HG03280 (cell line): ENCODE measurements around the gene DCAF6.

ENCODE experiments used
- ATAC-seq: cut with Tn5 transposase; IDR thresholded peaks from one replicate; pipeline ENCODE4 v1.9.1; 2021; ENCODE audit warnings: mild to moderate bottlenecking, moderate library complexity; ENCODE audit not compliant: unreplicated experiment

The DCAF6 gene

DNA sequence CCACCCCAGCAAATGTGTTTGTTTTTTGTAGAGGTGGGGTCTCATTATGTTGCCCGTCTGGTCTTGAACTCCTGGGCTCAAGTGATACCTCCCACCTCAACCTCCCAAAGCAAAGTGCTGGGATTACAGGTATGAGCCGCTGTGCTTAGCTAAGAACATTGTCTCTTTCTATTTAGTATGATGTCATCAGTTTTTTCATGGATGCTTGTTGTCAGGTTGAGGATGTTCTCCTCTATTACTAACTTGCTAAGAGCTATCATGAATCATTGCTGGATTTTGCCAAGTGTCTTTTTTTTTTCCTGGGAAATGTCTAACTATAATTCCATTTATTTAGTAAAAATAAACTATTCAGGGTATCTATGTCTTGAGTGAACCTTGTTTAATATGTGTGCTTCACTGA is 19.4 kb downstream of the DCAF6 start:
- no peak for ATAC-seq

DNA sequence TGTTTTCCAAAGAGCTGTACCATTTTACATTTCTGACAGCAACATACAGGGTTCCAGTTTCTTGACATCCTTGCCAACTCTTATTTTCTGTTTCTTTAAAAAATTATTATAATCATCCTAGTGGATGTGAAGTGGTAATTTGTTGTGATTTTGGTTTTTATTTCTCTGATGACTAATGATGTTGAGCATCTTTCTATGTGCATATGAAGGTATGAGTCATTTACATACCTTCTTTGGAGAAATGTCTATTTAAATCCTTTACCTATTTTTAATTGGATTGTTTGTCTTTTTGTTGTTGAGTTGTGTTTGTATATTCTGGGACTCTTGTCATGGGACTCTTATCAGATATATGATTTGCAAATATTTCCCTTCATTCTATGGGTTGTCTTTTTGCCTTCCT is 21.2 kb downstream of the DCAF6 start:
- no peak for ATAC-seq

DNA sequence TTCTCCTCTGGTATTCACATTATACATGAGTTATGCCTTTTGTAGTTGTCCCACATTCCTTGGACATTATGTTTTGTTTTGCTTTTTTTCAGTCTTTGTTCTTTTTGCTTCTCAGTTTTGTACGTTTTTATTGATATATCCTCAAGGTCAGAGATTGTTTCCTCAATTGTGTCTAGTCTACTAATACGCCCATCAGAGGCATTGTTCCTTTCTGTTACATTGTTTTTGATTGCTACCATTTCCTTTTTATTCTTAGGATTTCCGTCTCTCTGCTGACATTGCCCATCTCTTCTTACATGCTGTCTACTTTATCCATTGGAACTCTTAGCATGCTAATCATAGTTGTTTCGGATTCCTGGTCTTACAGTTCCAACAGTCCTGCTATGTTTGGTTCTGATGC is 28.2 kb downstream of the DCAF6 start:
- no peak for ATAC-seq

DNA sequence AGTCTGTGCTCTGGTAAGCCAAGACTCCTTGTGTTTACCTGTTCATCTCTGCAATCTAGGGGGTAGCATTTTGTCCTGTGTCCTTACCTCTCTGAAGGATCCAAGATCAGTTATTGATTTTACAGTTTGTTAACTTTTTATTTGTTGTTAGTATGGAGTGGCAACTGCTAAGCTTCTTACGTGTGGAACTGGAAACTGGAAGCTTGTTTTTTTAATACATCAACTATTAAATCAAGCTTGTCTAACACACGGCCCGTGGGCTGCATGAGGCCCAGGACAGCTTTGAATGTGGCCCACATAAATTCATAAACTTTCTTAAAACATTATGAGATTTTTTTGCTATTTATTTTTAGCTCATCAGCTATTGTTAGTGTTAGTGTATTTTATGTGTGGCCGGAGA is 29.6 kb downstream of the DCAF6 start:
- no peak for ATAC-seq

DNA sequence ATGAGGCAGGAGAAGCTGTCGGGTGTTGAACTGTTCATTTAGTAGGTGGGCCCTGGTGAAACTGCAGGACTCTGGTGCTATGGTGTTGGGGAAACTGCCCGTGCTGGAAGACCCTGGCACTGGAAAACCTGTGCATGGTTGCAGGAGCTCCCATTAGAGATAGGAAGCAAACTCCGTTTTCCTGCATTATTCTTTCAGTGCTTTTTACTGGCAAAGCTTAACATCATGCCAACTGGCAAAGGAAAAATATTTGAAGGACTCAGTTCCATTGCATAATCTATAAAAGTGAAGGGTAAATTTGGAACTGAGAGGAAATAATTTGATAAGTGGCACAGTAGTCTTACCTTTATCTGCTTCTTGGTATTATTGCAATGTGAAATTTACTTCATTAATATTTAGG is 32.1 kb downstream of the DCAF6 start:
- ATAC-seq: no peak

DNA sequence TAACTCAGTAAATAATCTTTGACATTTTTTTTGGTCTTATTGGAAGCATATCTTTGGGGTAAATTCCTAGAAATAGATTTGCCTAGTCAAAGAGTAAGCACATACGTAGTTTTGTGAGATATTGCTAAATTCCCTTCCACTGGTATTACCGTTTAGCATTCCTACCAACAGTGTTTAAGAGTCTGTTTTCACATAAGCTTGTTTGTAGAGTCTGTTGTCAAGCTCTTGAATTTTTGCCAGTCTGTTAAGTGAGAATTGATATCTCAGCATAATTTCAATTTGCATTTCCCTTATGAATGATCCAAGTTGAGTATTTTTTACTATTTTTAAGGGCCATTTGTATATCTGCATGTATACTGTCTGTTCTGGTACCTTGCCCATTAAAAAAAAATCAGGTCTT is 37.3 kb downstream of the DCAF6 start:
- ATAC-seq: no peak

DNA sequence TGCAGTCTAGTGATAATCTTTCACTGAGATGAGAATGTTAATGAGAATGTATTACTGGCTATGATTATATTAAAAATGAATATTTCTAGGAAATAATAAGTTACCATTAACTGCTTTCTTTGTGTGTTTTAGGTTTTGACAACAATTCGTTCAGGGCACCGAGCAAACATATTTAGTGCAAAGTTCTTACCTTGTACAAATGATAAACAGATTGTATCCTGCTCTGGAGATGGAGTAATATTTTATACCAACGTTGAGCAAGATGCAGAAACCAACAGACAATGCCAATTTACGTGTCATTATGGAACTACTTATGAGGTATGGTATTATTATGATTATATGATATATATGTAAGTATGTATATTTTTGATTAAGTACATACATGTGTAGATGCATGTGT is 38.2 kb downstream of the DCAF6 start:
- ATAC-seq: no peak

DNA sequence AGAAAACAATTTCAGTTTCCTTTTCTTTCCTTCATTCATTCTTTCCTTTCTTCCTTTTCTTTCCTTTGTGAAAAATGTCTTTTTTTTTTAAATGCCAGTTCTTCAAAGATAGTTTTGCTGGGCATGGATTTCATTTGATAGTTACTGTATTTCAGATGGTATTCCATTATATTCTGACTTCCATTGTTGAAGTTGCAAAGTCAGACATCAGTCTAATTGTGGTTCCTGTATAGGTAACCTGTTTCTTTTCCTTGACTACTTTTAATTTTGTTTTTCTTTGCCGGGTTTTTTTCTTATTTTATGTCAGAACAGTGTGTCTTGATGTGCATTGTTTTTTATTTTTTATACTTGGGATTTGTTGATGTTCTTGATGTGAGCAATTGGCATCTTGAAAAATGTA is 40.8 kb downstream of the DCAF6 start:
- ATAC-seq: no peak

DNA sequence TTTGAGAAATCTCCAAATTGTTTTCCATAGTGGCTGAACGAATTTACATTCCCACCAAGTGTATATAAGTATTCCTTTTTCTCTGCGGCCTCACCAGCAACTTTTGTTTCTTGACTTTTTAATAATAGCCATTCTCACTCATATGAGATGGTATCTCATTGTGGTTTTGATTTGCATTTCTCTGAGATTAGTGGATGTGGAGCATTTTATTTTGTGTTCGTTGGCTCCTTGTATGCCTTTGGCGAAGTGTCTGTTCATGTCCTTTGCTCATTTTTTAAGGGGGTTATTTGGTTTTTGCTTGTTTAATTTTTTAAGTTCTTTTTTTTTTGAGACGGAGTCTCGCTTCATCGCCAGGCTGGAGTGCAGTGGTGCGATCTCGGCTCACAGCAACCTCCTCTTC is 45.5 kb downstream of the DCAF6 start:
- no peak for ATAC-seq

DNA sequence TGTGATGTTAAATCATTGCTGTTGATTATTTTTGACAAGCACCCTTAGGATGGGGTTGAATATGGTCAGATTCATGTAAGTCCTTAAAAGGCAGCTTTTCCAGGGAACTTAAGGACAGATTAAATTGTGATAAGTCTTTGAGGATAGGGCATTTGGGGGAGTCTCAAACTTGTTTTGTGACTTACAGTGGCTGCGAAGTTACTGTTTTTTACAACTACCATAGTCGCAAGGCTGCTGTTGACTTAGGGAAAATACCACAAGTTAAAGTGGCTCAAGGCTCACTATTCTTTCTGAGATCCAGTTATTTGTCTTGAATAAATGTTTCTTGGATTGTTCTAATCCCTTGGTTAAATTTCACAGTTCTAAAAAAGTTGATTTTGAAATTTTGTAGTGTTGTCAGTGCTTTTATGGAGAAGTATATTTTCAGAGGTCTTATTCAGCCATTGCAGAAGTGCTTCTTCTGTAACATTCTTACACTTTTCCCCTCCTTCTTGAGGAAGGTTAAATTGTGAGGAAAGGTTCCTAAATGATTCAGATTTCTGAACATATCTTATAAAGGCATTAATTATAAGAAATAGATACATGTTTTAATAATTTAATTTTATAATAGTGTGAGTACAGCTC is 47.4 kb downstream of the DCAF6 start:
- ATAC-seq: no peak

DNA sequence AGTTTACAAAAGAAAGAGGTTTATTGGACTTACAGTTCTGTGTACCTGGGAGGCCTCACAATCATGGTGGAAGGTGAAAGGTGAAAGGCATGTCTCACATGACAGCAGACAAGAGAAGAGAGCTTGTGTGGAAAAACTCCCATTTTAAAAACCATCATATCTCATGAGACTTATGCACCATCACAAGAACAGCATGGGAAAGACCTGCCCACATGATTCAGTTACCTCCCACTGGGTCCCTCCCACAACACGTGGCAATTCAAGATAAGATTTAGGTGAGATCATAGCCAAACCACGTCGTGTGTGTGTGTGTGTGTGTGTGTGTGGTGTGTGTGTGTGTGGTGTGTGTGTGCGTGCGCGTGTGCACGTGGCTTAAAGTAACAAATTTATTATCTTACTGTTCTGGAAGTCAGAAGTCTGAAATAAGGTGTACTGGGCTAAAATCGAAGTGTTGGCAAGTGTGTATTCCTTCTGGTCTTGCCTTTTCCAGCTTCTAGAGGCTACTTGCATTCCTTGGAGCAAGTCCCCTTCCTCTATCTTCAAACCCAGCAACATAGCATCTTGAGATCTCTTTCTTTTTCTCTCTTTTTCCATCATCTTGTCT is 48.5 kb downstream of the DCAF6 start:
- no peak for ATAC-seq

DNA sequence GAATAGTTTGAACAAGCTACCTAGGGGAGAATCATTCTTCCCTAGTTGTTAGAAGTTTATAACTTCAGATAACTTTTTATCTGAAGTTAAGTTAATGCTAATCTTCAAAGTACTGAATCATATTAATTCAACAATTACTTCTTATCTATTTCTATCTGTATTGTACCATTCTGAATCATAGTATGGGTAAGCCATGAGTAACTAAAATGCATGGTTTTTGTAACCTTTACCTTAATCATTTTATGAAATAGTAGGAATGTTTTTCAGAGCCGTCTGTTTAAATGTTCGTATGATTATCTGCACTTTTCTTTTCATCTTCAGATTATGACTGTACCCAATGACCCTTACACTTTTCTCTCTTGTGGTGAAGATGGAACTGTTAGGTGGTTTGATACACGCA is 50.7 kb downstream of the DCAF6 start:
- ATAC-seq: no peak

DNA sequence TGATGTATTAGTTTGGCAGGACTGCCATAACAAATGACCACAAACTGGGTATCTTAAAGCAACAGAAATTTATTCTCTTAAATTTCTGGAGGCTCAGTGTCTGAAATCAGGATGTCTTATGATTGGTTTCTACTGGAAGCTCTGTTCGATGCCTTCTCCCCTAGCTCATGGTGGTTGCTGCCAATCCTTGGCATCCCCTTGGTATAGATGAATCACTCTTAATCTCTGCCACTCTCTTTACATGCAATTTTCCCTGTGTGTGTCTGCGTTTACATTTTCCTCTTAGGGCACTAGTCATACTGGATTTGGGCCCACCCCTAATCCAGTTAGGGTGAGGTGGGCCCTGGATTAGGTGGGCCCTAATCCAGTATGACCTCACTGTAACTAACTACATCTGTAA is 55.1 kb downstream of the DCAF6 start:
- ATAC-seq: no peak

DNA sequence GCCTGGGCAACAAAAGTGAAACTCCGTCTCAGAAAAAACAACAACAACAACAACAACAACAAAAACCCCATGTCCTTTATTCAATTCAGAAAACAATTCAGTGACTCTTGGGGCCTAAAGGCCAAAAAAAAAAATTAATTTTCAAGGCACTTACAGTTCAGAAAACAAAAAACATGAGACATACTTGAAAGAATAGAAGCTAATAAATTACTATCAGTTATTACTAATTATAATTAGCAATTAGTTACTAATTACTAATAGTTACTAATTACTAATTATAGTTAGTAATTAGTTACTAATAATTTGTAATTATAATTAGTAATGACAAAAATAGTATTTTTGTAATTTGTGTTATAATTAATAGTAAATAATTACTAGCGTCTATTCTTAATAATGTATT is 57.2 kb downstream of the DCAF6 start:
- no peak for ATAC-seq

DNA sequence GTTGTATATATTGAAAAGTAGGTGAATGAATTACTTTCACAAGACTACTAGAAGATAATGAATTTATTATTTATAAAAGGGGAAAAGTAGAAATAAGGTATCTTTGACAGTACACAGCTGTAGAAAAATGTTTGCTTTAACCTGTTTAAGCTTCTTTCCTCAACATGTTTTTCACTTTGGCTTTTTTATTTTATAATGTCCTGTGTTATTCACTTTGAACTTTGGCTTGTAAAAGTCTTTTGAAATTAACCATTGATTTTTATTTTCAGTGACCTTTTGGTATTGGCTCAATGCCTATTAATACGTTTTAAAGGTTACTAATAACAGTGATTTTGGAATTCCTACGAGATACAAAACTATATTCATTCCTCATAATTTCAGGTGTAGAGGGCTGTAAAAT is 58.1 kb downstream of the DCAF6 start:
- no peak for ATAC-seq

DNA sequence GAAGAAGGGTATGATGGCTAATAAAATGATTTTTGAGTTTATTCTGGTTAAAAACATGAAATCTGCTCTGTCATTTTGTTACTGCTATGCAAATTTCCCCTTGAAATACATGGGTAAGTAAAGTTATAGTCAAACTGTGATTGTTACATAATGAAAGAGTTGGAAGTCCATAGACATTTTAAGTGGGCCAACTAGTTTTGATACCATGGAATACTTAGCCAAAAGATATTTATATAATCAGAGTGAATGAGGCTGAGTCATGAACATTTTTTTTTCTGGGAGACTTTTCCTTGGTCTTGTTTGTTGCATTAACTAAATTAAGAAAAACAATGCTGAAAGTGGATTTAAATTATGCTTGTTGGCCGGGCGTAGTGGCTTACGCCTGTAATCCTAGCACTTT is 58.6 kb downstream of the DCAF6 start:
- no peak for ATAC-seq

DNA sequence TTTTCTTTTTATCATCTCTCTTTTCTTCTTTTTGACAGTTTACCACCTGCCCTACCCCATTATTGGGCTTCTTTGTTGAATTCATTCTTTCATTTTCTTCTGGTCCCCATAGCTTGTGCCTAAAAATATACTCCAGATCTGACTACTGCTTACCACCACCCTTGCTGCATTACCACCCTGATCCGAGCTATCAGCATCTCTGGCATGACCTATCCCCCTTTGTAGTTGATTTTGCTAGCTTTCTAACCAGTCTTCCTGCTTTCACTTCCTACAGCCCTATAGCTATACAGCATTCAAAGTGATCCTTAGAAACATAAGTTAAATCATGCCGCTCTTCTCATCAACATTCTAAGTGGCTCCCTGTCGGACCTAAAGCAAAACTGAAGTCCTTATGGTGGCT is 59.8 kb downstream of the DCAF6 start:
- ATAC-seq: no peak

DNA sequence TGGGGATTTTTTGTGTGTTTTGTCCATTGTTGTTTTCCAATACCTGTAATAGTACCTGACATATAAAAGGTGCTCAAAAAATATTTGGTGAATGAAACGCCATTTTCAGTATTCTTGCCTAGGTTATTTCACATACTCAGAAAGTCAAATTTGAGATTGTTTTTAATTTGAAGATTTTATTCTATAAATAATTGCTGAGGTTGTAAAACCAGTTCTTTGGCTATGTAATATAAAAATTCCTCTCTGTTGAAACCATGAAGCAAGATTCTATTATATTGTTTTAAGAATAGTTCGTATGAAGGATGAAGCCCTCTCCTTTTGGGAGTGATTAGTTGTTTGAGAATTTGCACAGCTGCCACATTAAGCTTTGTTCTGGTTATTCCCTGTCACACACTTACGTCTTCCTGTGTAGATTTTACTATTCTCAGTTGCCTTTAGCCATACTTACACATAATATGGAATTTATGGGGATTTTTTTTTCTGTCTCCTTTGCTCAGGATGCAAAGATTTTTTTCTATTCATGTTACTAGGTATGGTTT is 60.6 kb downstream of the DCAF6 start:
- ATAC-seq: no peak

DNA sequence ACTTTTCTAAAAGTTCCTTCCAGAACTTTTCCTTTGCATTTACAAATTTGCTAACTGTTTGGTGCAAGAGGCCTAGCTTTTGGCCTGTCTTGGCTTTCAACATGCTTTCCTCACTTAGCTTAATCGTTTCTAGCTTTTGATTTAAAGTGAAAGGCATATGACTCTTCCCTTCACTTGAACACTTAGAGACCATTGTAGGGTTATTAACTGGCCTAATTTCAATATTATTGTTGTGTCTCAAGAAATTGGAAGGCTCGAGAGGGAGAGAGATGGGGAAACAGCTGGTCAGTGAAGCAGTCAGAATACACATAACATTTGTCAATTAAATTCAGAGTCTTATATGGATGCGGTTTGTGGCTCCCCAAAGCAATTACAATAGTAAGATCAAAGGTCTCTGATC is 63.4 kb downstream of the DCAF6 start:
- ATAC-seq: no peak

DNA sequence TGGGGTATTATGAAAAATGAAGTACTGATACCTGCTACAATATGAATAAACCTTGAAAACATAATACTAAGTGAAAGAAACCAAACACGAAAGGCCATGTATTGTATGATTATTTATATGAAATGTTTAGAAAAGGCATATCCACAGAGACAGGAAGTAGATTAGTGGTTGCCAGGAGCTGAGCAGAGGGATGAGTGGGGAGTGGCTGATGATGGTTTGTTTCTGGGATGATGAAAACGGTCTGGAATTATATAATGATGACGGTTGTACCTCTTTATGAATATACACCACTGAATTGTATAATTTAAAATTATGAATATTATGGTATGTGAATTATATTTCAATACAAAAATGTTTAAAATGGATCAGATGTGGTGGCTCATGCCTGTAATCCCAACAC is 64.2 kb downstream of the DCAF6 start:
- ATAC-seq: no peak

DNA sequence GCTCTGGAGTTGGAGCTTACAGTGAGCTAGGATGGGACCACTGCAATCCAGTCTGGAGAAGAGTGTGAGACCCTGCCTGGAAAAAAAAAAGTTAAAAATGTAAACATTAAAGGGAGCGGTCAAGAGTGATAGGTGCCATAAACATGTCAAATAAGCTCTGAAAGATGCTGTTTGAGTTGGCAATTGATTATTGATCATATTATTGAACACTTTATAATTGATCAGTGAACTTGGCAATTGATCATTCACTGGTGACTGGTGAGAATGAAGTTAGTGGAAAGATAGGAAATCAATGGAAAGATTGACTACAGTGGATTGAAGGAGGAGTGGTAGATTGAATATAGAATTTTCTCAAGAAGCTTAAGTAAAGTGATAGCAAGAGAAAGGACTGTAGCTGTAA is 64.7 kb downstream of the DCAF6 start:
- no peak for ATAC-seq

DNA sequence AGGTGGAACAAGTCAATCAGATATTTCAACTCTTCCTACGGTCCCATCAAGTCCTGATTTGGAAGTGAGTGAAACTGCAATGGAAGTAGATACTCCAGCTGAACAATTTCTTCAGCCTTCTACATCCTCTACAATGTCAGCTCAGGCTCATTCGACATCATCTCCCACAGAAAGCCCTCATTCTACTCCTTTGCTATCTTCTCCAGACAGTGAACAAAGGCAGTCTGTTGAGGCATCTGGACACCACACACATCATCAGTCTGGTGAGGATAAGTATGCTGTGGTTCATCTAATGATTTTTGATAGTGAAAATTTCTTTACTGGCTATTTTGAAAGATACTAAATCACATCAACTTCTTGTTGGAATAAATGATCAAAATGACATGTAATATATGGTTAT is 68.0 kb downstream of the DCAF6 start:
- no peak for ATAC-seq

DNA sequence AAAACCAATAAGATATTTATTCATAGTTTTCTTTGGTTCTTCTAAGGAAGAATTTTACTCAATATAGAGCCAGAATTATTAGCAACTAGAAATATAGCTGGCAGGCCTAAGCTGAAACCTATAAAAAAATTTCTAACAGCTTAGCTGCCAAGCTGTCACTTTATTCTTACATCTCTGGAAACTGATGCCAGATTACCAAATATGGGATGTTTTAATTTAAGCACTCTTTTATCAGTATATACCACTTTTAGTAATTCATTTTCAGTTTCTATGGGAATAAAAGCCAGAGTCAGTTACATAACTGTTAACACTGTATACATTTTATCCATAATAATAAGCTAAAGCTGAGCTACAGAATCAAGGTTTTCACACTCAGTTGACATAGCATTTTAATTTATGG is 69.0 kb downstream of the DCAF6 start:
- no peak for ATAC-seq
